ENCODE data around the gene STK16. TPM values are rescaled to one million over a fixed set of nuclear protein-coding genes. Genes with fewer than 3 reads are reported as not detected.
"Not testable (repeated sequence)": the region's sequence is repeated elsewhere in the genome, so short reads cannot be mapped to it uniquely, and the experiment has no call there.

STK16 gene
- total RNA-seq, 1 donor from 2014 or later = 30.1 TPM

DNA sequence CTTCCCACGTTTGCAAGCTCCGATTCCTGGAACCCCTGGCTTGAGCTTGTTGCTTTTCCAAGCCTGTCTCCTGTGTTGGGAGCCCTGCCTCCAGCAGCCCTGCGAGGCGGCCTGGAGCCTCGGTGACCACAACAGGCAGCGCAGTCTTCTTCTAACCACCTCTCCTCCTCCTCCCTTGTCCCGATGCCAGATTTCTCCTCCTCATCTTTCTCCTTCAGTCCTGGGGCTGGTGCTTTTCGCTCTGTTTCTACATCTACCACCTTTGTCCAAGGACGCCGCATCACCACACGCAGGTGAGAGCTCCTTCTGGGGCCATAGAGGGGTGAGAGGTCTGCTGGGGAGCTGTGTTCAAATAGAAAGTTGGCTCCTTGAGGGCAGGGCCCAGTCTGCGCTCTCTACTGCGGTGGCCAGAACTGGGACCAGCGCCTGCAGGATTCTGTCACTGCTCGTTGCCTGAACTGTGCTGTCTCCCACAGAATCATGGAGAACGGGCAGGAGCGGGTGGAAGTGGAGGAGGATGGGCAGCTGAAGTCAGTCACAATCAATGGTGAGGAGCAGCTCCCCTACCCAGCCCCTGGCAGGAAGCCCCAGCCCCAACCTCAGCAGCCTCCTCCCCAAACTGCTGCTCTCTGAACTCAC is 37.8 kb downstream of the STK16 start:
- DNase-seq (ENCODE audit: low spot score) = no peak
- peaks cover 33% of the 10 kb centered on the region for H3K4me1 Mint-ChIP-seq (ENCODE audit: low read depth)
- H3K27me3 Mint-ChIP-seq (ENCODE audit: insufficient read depth) = no peaks in the 10 kb centered on the region
- no peaks in the 10 kb centered on the region for H3K9me3 Mint-ChIP-seq
- intact Hi-C loops (cut with micrococcal nuclease) = no loop called here
- peaks cover 28% of the 10 kb centered on the region for H3K36me3 Mint-ChIP-seq (ENCODE audit: low read depth)
- no peak overlapping the region for H3K27ac Mint-ChIP-seq
- H3K4me3 Mint-ChIP-seq = no peak overlapping the region

DNA sequence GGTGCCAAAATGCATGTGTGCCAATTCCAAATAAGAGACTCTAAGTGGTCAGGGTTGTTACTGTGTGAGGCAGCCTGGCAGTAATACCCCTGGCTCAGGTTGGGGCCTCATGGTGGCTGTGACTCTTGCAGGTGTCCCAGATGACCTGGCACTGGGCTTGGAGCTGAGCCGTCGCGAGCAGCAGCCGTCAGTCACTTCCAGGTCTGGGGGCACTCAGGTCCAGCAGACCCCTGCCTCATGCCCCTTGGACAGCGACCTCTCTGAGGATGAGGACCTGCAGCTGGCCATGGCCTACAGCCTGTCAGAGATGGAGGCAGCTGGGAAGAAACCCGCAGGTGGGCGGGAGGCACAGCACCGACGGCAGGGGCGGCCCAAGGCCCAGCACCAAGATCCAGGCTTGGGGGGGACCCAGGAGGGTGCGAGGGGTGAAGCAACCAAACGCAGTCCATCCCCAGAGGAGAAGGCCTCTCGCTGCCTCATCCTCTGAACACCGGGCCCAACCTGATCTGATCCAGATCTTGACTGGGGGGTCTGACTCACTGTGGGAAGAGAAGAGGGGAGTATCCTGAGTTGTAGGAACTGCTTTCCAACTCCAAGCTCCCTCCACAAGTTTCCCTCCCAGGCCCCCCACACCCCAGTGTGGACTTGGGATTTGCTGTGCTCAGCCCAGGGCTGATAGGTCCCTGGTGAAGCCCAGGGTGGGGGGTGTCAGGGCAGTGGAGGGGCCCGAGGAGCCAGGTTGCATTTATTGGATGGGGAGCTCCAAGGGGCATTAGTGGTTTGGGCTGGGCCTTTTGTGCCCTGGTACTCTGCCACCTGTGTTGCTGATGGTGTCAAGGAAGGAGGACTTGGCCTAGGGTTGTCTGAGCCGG is 39.5 kb downstream of the STK16 start:
- no peak for DNase-seq (ENCODE audit: low spot score)
- no peaks in the 10 kb centered on the region for H3K9me3 Mint-ChIP-seq
- peaks cover 21% of the 10 kb centered on the region for H3K4me1 Mint-ChIP-seq (ENCODE audit: low read depth)
- H3K27me3 Mint-ChIP-seq (ENCODE audit: insufficient read depth) = no peaks in the 10 kb centered on the region
- H3K4me3 Mint-ChIP-seq = no peak overlapping the region
- no peak overlapping the region for H3K27ac Mint-ChIP-seq
- peaks cover 28% of the 10 kb centered on the region for H3K36me3 Mint-ChIP-seq (ENCODE audit: low read depth)
- intact Hi-C loops (cut with micrococcal nuclease) = no loop called here

DNA sequence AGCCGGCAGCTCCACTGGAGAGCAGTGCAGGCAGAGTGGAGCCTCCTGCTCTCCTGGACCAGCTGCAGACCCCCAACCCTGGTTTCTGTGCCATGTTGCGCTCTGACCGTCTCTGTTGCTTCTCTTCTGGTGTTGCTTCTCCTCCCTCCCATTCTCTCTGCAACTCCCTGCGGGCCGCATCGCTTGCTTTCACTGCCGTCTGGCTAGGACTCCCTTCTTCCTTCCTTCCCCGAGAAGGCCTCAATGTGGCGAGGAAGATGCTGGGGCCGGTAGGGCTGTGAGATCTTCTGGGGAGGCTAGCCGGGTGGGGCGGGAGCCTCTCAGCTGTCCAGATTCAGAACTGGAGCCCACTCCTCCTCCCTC is 40.1 kb downstream of the STK16 start:
- peaks cover 28% of the 10 kb centered on the region for H3K36me3 Mint-ChIP-seq (ENCODE audit: low read depth)
- no peak overlapping the region for H3K4me3 Mint-ChIP-seq
- H3K27ac Mint-ChIP-seq = no peak overlapping the region

DNA sequence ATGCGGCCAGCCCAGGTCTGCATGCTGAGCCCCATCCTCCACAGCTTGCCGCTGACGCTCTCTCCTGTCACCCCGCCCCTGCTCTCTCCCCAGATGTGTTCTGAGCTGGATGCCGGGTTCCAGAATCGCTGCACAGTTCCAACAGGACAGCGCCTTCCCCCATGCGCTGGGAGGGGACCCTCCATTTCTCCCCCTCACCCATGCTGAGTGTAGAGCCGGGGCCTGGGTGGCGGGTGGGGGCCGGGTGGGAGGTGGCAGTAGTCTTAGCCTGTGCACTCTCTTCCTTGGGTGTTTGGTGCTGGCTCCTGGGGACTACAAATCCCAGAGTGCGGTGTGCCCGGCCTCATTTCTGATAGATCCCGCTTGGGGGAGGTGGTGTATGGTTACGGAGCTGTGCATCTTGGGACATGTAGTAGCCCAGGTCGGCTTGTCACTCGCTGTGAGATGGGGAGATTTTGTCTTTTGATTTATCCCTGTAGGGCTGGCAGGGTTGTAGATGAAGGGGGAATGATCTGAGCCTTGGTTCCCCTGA is 40.7 kb downstream of the STK16 start:
- Mint-ChIP-seq H3K36me3 (ENCODE audit: low read depth) (peaks cover 28% of the 10 kb centered on the region), H3K9me3 (no peaks in the 10 kb centered on the region), H3K4me1 (ENCODE audit: low read depth) (peaks cover 9% of the 10 kb centered on the region), H3K27me3 (ENCODE audit: insufficient read depth) (peaks cover 5% of the 10 kb centered on the region), H3K4me3 (no peak overlapping the region), H3K27ac (no peak overlapping the region)
- DNase-seq (ENCODE audit: low spot score) = no peak
- intact Hi-C loops (cut with micrococcal nuclease) = no loop called here

More for the DNA sequence above, 40.1 kb downstream of the STK16 start:
- H3K27me3 Mint-ChIP-seq (ENCODE audit: insufficient read depth) = no peaks in the 10 kb centered on the region
- DNase-seq (ENCODE audit: low spot score) = no peak
- intact Hi-C loops (cut with micrococcal nuclease) = no loop called here
- H3K9me3 Mint-ChIP-seq = no peaks in the 10 kb centered on the region
- peaks cover 15% of the 10 kb centered on the region for H3K4me1 Mint-ChIP-seq (ENCODE audit: low read depth)

DNA sequence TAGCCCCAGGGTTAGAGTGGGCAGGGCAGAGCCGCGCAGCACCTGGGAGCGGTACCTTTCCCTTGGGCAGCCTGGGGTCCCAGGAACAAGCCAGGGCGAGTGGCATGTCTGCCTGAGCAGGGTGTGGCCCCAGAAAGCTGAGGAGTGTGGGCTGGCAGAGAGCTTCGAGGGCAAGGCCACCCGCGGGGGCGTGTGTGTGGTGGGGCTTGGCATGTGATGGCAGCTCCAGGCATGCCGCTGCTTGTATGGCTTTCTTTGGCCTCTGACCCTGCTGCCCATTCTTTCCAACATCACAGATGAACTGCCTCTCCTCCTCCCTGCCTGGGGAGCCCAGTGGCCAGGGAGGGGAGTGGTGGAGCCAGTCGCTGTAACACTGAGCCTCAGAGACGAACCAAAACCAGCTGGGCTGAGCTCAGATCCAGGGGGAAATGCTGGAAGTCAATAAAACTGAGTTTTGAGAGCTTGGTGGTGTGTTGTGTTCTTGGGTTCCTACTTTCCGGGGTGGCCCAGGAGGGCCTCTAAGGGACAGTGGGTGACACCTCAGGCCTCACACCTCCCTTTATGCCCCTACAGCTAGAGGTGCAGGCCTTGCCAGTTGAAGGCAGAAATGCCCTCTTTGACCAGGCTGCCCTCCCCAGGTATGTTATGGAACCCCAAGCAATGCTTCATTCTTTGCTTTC is 41.3 kb downstream of the STK16 start:
- Mint-ChIP-seq H3K4me1 (ENCODE audit: low read depth) (peaks cover 2% of the 10 kb centered on the region), H3K4me3 (no peak overlapping the region), H3K9me3 (no peaks in the 10 kb centered on the region), H3K36me3 (ENCODE audit: low read depth) (peaks cover 22% of the 10 kb centered on the region), H3K27ac (peak overlapping the region; percentile 63), H3K27me3 (ENCODE audit: insufficient read depth) (peaks cover 9% of the 10 kb centered on the region)
- intact Hi-C loops (cut with micrococcal nuclease) = no loop called here
- DNase-seq (ENCODE audit: low spot score) = no peak

DNA sequence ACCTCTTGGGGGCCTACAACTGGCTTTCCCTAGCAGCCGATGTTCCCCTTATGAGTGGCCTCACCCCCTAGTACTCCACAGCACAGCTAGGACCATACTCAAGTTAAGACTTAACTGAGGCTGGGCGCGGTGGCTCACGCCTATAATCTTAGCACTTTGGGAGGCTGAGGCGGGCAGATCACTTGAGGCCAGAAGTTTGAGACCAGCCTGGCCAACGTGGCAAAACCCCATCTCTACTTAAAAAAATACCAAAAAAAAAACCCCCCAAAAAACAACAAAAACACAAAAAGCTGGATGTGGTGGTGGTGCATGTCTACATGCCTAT is 41.8 kb downstream of the STK16 start:
- peaks cover 10% of the 10 kb centered on the region for H3K27me3 Mint-ChIP-seq (ENCODE audit: insufficient read depth)
- H3K9me3 Mint-ChIP-seq; H3K4me1 Mint-ChIP-seq (ENCODE audit: low read depth); intact Hi-C loops (cut with micrococcal nuclease); H3K4me3 Mint-ChIP-seq; H3K27ac Mint-ChIP-seq; DNase-seq (ENCODE audit: low spot score): not testable (repeated sequence)
- H3K36me3 Mint-ChIP-seq (ENCODE audit: low read depth) = peaks cover 21% of the 10 kb centered on the region

DNA sequence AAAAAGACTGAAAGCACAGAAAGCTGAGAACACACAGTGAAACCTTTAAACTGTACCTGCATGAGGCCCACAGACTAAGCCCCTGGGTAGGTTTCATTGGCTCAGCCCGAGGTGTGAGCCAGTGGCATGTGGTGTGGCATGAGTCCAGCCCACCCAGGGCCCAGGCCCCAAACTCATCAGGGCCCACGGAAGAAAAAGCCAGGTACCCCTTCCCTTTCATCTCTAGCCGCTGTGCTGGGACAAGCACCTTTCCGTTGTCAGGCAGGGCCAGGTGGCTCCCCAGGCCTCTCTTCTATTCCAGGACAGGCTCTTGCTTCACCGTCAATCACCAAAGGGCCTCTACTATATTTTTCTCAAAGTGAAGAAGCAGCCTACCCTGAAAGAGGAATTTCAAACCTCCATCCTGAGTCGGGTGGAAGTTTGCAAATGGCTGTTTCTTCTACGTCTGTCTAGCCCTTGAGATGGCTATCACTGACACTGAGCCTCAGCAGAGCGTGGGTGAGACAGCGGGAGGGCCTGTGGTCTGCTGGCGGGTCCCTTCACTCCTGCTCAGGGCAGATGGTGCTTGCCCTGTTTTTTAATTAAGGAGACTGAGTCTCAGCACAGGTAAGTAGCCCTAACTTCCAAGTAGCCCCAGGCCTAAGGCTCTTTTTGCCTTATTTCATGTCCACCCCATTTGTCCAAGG is 42.4 kb downstream of the STK16 start:
- intact Hi-C loops (cut with micrococcal nuclease) = no loop called here
- Mint-ChIP-seq H3K27me3 (ENCODE audit: insufficient read depth) (peaks cover 14% of the 10 kb centered on the region), H3K4me1 (ENCODE audit: low read depth) (no peaks in the 10 kb centered on the region), H3K27ac (no peak overlapping the region), H3K36me3 (ENCODE audit: low read depth) (peaks cover 16% of the 10 kb centered on the region), H3K9me3 (no peaks in the 10 kb centered on the region), H3K4me3 (no peak overlapping the region)
- no peak for DNase-seq (ENCODE audit: low spot score)

DNA sequence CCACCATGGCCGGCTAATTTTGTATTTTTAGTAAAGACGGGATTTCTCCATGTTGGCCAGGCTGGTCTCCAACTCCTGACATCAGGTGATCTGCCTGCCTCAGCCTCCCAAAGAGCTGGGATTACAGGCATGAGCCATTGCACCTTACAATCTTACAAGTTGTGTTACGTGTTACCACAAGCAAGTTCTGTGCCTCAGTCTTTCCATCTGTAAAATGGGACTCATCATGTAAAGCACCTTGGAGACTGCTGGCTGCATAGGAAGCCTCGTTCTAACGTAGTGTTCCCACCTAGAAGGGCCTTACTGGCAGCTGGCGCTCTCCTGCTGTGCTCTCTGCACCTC is 43.9 kb downstream of the STK16 start:
- Mint-ChIP-seq H3K27ac (no peak overlapping the region), H3K4me1 (ENCODE audit: low read depth) (peaks cover 4% of the 10 kb centered on the region), H3K36me3 (ENCODE audit: low read depth) (peaks cover 6% of the 10 kb centered on the region), H3K9me3 (no peaks in the 10 kb centered on the region), H3K4me3 (no peak overlapping the region), H3K27me3 (ENCODE audit: insufficient read depth) (peaks cover 14% of the 10 kb centered on the region)
- DNase-seq (ENCODE audit: low spot score) = no peak
- intact Hi-C loops (cut with micrococcal nuclease) = no loop called here

DNA sequence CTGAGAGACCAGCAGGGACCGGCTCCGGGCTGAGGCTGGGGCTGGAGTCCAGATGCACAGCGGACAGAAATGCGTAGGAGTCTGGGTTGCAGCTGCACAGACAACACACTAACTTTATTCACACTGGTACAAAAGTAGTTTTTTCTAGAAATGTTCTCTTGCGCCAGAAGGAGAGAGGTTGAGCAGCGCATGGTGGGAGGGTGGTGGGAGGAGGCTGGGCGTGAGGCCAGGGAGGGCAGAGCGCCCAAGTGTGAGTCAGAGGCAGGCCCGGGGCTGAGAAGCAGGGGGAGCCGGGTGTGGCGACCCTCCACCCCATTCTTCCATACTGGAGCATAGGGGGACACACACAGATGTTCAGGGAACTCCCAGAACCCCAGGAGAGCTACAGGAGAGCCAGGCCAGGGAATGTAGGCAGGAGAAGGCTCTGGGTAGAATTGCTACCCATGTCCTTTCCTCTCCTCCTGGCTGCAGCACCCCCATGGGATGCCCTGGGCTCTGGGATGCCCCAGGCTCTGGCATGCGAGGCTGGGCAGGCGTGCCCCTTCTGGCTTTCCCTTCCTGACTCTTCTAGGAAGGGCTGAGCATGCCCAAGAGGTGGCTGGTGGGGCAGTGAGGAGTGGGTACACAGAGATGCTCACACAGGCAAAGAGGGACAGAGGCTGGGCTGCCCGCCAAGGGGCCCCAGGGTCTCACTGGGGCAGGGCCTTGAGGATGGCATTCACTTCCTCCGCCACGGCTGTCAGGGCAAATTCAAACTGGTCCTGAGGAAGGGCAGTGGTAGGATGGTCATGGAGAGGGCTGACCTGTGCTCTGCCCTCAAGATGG is 44.5 kb downstream of the STK16 start:
- intact Hi-C loops (cut with micrococcal nuclease) = no loop called here
- peaks cover 8% of the 10 kb centered on the region for H3K4me1 Mint-ChIP-seq (ENCODE audit: low read depth)
- H3K36me3 Mint-ChIP-seq (ENCODE audit: low read depth) = peaks cover 6% of the 10 kb centered on the region
- no peak overlapping the region for H3K4me3 Mint-ChIP-seq
- H3K27me3 Mint-ChIP-seq (ENCODE audit: insufficient read depth) = peaks cover 14% of the 10 kb centered on the region
- no peaks in the 10 kb centered on the region for H3K9me3 Mint-ChIP-seq
- no peak for DNase-seq (ENCODE audit: low spot score)
- no peak overlapping the region for H3K27ac Mint-ChIP-seq

DNA sequence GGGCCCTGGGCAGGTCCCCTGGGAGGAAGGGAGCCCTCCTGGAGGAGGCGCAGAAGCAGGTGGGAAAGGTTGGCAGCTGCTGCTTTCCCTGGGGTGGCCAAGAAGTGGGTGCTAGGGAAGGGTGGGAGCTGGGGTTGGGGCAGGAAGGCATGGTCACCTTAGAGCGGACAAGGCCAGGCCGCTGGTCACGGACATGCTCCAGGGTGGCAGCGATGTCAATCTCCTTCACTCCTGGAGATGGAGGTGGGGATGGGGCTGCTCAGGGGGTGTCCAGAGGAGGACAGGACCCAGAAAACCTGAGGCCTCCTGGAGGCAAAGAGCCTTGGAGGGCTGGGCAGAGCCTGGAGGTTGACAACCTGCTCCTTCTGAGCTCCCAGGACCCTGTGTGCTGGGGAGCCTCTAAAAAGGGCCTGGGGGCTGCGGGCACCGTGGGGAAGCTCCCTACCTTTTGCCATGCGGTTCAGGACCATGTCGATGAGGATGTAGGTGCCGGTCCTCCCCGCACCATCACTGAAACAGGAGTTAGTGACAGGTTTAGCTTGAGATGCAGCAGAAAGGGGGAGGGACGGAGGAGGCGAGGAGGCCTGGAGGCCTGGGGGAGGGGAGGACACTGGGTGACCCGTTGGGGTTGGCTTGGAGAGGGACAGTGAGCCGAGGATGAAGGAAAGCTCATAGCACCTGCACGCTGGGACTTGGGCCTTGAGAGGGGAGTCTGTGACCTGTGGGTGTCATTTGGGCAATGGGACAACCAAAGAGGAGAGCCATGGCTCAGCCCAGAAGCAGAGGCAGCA is 45.3 kb downstream of the STK16 start:
- intact Hi-C loops (cut with micrococcal nuclease) = no loop called here
- Mint-ChIP-seq H3K9me3 (no peaks in the 10 kb centered on the region), H3K36me3 (ENCODE audit: low read depth) (peaks cover 4% of the 10 kb centered on the region), H3K4me1 (ENCODE audit: low read depth) (peaks cover 8% of the 10 kb centered on the region), H3K4me3 (no peak overlapping the region), H3K27me3 (ENCODE audit: insufficient read depth) (peaks cover 14% of the 10 kb centered on the region), H3K27ac (no peak overlapping the region)
- no peak for DNase-seq (ENCODE audit: low spot score)

DNA sequence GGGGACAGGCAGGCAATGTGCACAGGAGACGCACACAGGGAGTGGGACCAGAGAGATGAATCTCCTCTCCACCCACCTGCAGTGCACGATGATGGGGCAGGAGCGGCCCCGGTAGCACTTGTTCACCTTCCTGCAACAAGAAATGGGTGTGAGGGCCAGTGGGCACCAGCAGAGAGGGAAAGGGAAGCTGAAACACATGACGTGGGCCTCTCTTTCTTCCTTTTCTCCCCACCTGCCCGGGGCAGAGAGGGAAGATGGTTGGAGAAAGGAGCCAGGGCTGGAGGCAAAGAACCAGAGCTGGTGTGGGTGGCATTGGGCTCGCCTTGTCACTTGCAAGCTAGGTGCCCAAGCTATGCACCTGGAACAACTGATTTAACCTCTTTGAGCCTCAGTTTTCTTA is 46.1 kb downstream of the STK16 start:
- no peak overlapping the region for H3K4me3 Mint-ChIP-seq
- H3K4me1 Mint-ChIP-seq (ENCODE audit: low read depth) = peaks cover 8% of the 10 kb centered on the region
- intact Hi-C loops (cut with micrococcal nuclease) = no loop called here
- no peak for DNase-seq (ENCODE audit: low spot score)
- no peak overlapping the region for H3K27ac Mint-ChIP-seq
- peaks cover 14% of the 10 kb centered on the region for H3K27me3 Mint-ChIP-seq (ENCODE audit: insufficient read depth)
- no peaks in the 10 kb centered on the region for H3K9me3 Mint-ChIP-seq
- H3K36me3 Mint-ChIP-seq (ENCODE audit: low read depth) = no peaks in the 10 kb centered on the region
